SJCRH30 (cell line): Measurements from ENCODE around the gene ABCC2. TPM values are rescaled to one million over a fixed set of nuclear protein-coding genes. Genes with fewer than 3 reads are reported as not detected.
"Not testable (repeated sequence)": the region's sequence is repeated elsewhere in the genome, so short reads cannot be mapped to it uniquely, and the experiment has no call there.

ENCODE experiments used
- DNase-seq, 2 experiments: peaks; one replicate each; pipeline ENCODE4 v3.0.0-alpha.2; 2015 to 2020
- H3K27ac ChIP-seq: fragments of 250-450 bp; sonication (Bioruptor Pico); 2 replicates; pipeline ENCODE4 v1.5.1; 2020; ENCODE audit warnings: mild to moderate bottlenecking, moderate library complexity
- H3K27me3 ChIP-seq: fragments of 250-450 bp; sonication (Bioruptor Pico); 2 replicates; pipeline ENCODE4 v1.5.1; 2020; ENCODE audit warnings: mild to moderate bottlenecking, moderate library complexity
- H3K36me3 ChIP-seq: fragments of 250-450 bp; sonication (Bioruptor Pico); 2 replicates; pipeline ENCODE4 v1.5.1; 2020; ENCODE audit warnings: mild to moderate bottlenecking, moderate library complexity
- H3K4me1 ChIP-seq: fragments of 250-450 bp; sonication (Bioruptor Pico); 2 replicates; pipeline ENCODE4 v1.5.1; 2020; ENCODE audit warnings: mild to moderate bottlenecking, moderate library complexity
- H3K4me3 ChIP-seq: fragments of 250-450 bp; sonication (Bioruptor Pico); 2 replicates; pipeline ENCODE4 v1.5.1; 2020; ENCODE audit warnings: mild to moderate bottlenecking, moderate library complexity
- H3K9me3 ChIP-seq: fragments of 250-450 bp; sonication (Bioruptor Pico); replicated peaks from 2 replicates; pipeline ENCODE4 v1.5.1; 2020; ENCODE audit warnings: mild to moderate bottlenecking, moderate library complexity
- total RNA-seq: library from RNA; depleted of rRNA; stranded (reverse); fragments of >200 nt; shearing (Covaris generic); gene quantifications from 2 replicates; pipeline ENCODE4 v1.2.3, GENCODE V29; 2014; rRNA removed

The ABCC2 gene
- 0.08 and 0.24 TPM in 2 replicates for total RNA-seq

DNA sequence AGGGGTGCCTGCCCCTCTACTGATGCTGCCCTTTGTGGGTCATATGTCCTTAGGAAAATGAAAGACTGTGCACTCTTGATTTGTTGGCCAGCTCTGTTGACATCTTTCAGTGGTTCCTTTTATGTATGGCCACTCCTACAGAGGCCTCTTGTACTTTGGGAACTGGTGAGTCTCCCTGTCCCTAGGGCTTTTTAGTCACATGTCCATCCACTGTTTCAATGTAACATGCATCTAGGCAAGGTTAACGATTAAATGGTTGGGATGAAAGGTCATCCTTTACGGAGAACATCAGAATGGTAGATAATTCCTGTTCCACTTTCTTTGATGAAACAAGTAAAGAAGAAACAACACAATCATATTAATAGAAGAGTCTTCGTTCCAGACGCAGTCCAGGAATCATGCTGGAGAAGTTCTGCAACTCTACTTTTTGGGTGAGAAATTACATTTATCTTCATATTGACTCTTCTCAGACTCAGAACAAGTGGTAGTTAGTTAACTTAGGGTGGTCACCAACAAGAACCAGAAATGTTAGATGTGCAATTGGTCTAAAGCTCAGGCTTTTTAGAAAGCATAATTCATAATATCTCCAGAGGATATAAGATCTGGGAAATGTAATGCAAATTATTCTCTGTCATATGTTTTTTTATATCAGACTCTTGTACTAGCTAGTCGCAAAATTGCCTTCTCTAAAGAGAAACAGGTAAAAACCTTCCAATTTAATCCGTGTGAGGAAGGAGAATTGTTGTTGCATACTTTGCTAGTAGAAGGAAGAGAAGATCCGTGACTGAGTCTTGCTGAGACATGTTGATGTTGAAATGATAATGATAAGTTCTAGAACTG, at the start of gene ABCC2:
ABCC2 (plus strand) TSS at position 194 of the 840 bp plus-strand sequence; CDS start at position 399, 205 bp downstream.
- H3K36me3 ChIP-seq = no peaks in the 10 kb centered on the region
- H3K4me3 ChIP-seq = no peak within 1 kb of the TSS
- H3K4me1 ChIP-seq = no peaks in the 10 kb centered on the region
- DNase-seq = no peak
- no peaks in the 10 kb centered on the region for H3K9me3 ChIP-seq
- H3K27ac ChIP-seq = no peak within 1 kb of the TSS
- H3K27me3 ChIP-seq = no peaks in the 10 kb centered on the region

DNA sequence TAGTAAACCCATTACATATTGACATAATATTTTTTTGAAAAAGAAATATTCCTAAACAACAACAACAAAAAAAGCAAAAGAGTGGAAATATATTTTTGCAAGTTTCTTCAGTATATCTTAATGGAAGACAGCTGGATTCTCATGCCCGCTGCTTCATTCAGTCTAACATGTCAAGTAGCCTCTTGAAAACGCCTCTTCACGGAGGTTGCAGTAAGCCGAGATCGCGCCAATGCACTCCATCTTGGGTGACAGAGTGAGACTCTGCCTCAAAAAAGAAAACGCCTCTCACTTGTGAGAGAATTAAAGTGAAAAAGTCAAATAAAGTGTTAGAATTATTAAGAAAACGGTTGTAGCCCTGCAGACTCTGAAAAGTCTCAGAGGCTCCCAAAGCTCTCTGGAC, 49.1 kb upstream of the ABCC2 start:
- Histone ChIP-seq H3K27me3 (no peaks in the 10 kb centered on the region), H3K27ac (no peak overlapping the region), H3K4me3 (no peak overlapping the region), H3K4me1 (0 out of 2 replicates have a peak, but pooled peaks cover 4% of the 10 kb centered on the region), H3K36me3 (peaks cover 13% of the 10 kb centered on the region; the same call in 1 of the 2 replicates), H3K9me3 (no peaks in the 10 kb centered on the region)
- no peak for DNase-seq

DNA sequence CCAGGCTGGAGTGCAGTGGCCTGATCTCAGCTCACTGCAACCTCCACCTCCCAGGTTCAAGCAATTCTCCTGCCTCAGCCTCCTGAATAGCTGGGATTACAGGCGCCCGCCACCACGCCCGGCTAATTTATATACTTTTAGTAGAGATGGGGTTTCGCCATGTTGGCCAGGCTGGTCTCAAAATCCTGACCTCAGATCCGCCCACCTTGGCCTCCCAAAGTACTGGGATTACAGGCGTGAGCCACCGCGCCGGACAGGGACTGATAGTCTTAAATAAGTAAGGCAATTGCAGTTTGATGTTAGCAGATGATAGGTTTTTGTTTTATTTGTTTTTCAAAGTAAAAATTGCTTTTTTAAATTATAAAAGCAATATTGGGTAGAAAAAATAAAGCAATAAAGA, 48.3 kb upstream of the ABCC2 start:
- DNase-seq = not testable (repeated sequence)

DNA sequence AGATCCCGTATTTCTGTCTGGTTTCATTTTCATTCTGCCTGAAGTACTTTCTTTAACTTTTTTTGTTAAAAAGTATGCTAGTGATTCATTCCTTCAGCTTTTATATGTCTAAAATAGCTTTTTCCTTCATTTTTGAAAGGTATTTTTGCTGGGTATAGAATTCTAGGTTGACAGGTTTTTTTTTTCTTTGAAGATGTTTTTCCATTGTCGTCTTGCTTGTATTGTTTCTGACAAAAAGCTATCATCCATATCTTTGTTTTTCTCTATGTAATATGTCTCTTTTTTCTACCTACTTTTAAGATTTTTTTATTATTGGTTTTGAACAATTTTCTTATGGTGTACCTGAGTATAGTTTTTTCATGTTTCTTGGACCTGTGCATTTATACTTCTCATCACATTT, 42.2 kb upstream of the ABCC2 start:
- peaks cover 12% of the 10 kb centered on the region for H3K9me3 ChIP-seq
- no peaks in the 10 kb centered on the region for H3K27me3 ChIP-seq
- DNase-seq = no peak
- H3K4me1 ChIP-seq = no peaks in the 10 kb centered on the region
- H3K36me3 ChIP-seq = peaks cover 54% of the 10 kb centered on the region
- H3K27ac ChIP-seq = no peak overlapping the region
- H3K4me3 ChIP-seq = no peak overlapping the region

More for the DNA sequence above, 48.3 kb upstream of the ABCC2 start:
- H3K9me3 ChIP-seq, H3K27me3 ChIP-seq, H3K27ac ChIP-seq, H3K4me3 ChIP-seq, H3K4me1 ChIP-seq: not testable (repeated sequence)
- H3K36me3 ChIP-seq = peaks cover 13% of the 10 kb centered on the region

DNA sequence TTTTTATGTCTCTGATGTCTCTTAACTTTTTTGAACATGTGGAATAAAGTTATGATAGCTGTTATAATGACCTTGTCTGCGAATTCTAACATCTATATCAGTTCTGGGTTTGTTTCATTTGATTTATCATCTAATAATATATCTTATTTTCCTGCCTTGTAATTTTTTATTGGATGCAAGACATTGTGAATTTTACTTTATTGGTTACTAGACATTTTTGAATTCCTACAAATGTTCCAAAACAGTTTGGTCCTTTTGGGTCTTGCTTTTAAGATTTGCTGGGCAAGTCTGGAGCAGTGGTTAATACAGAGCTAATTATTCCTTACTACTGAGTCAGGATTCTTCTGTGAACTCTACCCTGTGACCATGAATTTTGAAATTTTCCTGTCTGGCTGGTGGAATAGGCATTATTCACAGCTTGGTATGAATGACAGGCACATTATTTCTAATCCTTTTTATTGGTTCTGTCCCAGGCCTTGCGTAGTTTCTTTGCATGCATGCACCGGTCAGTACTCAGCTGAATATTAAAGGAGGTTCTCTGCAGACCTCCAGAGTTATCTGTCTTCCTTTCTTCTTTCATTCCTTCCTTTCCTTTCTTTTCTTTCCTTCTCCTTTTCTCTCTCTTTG, 41.4 kb upstream of the ABCC2 start:
- Histone ChIP-seq H3K27ac (no peak overlapping the region), H3K4me3 (no peak overlapping the region), H3K9me3 (peaks cover 12% of the 10 kb centered on the region), H3K4me1 (no peaks in the 10 kb centered on the region), H3K27me3 (no peaks in the 10 kb centered on the region), H3K36me3 (peaks cover 58% of the 10 kb centered on the region)
- DNase-seq = no peak

DNA sequence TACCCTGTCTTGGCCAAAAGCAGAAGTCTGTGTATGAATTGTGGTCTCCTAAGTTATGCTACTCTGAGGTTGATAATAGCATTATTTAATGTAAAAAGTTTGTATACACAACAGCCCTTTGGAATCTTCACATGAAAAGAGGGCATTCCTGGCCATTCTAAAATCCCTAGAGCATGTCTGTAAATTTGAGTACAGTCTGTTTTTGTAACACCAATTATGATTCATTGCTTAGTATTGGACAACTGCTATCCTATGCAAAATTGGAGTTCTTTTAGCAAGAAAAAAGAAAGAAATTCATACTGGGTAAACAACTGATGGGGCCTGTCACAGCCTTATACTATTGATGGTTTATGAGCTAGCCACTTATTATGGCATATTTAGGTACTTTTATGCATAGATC, 40.2 kb upstream of the ABCC2 start:
- H3K4me1 ChIP-seq = no peaks in the 10 kb centered on the region
- no peak for DNase-seq
- peaks cover 12% of the 10 kb centered on the region for H3K9me3 ChIP-seq
- no peak overlapping the region for H3K4me3 ChIP-seq
- H3K27me3 ChIP-seq = no peaks in the 10 kb centered on the region
- no peak overlapping the region for H3K27ac ChIP-seq
- peaks cover 57% of the 10 kb centered on the region for H3K36me3 ChIP-seq

DNA sequence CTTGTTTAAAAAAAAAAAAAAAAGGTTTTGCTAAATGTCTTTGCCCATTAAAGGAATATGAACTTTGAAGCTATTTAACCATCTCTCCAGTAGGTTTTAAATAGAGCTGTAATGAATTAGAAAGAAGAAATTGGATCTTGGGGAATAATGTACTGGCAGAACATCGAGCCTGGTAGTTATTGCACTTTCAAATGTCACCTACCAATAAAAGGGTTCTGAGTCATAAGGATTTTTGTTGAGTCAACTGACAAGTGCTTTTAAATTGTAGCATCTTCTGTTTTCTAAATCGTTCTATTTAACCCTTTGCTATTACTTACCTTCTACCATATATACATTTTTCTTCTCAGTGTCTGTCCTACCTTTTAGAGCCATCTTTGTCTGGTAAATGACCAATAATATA, 39.7 kb upstream of the ABCC2 start:
- peaks cover 55% of the 10 kb centered on the region for H3K36me3 ChIP-seq
- H3K27ac ChIP-seq = no peak overlapping the region

DNA sequence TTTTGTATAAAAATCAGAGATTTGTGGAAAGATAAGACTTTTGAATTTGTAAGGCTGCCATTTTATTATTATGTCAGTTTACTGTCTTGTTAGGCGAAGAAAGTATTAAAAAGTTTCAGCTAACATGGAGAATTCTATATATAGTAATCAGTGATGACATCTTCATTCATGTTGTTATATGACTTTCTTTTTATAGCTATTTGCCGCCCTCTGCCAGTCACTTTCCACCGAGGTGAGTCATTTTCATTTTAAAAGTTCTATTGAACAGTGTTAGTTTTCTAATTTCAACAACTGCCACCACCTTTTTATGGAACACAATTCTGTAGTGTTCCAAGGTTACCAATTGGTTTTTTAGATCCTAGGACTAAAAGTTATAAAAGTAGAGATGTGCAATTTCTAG, 38.6 kb upstream of the ABCC2 start:
- Histone ChIP-seq H3K27ac (no peak overlapping the region), H3K9me3 (peaks cover 12% of the 10 kb centered on the region), H3K36me3 (peaks cover 63% of the 10 kb centered on the region), H3K27me3 (no peaks in the 10 kb centered on the region), H3K4me3 (no peak overlapping the region), H3K4me1 (no peaks in the 10 kb centered on the region)
- DNase-seq = no peak

More for the DNA sequence above, 39.7 kb upstream of the ABCC2 start:
- Histone ChIP-seq H3K27me3 (no peaks in the 10 kb centered on the region), H3K9me3 (peaks cover 12% of the 10 kb centered on the region), H3K4me1 (no peaks in the 10 kb centered on the region), H3K4me3 (no peak overlapping the region)
- DNase-seq = no peak

DNA sequence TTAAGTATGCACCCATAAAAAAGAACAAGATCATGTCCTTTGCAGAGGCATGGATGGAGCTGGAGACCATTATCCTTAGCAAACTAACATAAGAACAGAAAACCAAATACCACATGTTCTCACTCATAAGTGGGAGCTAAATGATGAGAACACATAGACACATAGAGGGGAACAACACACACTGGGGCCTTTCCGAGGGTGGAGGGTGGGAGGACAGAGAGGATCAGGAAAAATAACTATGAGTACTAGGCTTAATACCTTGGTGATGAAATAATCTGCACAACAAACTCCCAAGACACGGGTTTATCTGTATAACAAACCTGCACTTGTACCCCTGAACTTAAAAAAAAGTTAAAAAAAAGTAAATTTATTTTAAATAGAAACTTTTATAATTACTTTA, 36.3 kb upstream of the ABCC2 start:
- not testable (repeated sequence) for DNase-seq
- peaks cover 55% of the 10 kb centered on the region for H3K36me3 ChIP-seq

DNA sequence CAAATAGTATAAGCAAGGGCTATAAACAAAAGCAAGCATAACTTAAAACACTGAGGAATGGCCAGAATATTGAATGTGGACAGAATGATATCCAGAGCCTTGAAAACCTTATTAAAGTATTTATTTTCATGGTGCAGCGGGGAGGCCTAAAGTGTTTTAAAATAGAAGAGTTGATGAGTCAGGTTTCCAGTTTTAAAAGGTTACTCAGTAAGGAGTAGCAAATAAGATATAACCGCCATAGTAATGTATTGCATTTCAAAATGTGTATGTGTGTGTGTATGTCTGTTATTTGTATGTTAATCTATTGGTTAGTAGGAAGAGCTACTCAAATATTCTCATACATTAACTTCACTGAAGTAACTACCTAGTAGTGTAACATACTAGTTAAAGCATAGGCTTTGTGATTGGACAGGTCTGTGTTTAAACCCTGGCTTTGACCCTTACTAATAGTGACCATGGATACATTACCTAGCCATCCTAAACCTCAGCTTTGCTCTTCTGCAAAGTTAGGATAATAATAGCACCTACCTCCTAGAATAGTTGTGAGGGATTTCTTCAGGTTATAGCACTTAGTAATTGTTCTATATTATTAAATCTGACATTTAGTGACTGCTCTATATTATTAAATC, 33.5 kb upstream of the ABCC2 start:
- Histone ChIP-seq H3K4me1 (no peaks in the 10 kb centered on the region), H3K36me3 (peaks cover 50% of the 10 kb centered on the region), H3K27ac (no peak overlapping the region), H3K4me3 (no peak overlapping the region), H3K9me3 (no peaks in the 10 kb centered on the region), H3K27me3 (no peaks in the 10 kb centered on the region)
- no peak for DNase-seq

More for the DNA sequence above, 36.3 kb upstream of the ABCC2 start:
- H3K27ac ChIP-seq, H3K4me1 ChIP-seq, H3K9me3 ChIP-seq, H3K27me3 ChIP-seq, H3K4me3 ChIP-seq: not testable (repeated sequence)

DNA sequence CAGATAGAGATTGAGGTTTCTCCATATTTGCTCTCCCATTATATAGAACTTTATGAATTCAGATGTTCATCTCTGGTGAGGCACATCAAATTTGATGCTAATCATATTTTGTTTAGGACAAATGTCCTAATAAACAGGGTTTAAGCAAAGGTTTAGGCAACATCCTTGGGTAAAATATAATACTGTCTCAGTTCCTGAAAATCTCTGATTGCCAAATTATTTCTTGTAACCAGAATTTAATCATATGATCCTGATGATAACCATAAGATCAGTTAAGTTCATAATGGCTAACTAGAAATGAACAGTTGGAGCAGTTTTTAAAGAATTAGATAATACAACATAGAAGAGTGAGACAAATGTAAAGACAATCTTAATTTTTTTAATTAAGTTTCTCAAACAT, 31.8 kb upstream of the ABCC2 start:
- Histone ChIP-seq H3K4me1 (no peaks in the 10 kb centered on the region), H3K27me3 (no peaks in the 10 kb centered on the region), H3K36me3 (peaks cover 46% of the 10 kb centered on the region), H3K4me3 (no peak overlapping the region), H3K27ac (no peak overlapping the region), H3K9me3 (no peaks in the 10 kb centered on the region)
- DNase-seq = no peak

DNA sequence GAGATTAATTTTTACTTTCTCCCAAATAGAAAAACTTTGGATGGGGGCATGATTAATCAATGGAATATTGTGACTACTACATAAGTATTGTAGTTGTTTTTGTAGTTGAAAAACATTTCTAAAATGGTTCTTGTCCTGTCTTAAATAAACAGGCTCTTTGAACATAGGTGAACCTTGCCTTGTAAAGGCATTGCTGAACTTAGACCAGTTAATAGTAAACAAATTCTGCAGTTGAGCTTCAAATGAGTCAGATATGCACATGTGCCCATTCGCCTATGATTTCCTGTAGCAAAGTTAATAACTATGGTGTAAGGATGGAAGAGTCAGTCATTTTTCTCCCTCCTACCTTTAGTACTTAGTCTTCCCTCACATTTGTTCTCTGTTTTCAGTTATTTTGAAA, 27.8 kb upstream of the ABCC2 start:
- DNase-seq = no peak
- no peak overlapping the region for H3K4me3 ChIP-seq

DNA sequence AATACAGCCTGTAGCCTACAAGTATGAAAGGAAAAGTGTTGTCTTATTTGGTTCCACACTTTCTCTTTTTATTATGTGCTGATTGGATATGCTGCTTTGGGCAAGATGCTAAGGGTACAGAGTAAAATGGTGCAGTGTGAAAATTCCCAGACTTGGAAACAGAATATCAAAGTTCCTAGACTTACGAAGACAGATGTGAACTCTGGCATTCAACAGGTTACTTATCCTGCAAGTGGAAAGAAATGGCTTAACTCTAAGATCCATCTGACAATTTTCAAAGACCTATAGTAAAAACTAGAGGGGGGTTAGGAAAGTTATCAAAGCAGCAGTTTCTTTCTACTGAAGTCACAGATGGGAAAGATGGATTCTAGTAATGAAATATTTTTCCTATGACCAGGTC, 26.3 kb upstream of the ABCC2 start:
- DNase-seq = no peak
- H3K36me3 ChIP-seq = peaks cover 27% of the 10 kb centered on the region
- no peaks in the 10 kb centered on the region for H3K4me1 ChIP-seq
- no peak overlapping the region for H3K27ac ChIP-seq
- H3K4me3 ChIP-seq = no peak overlapping the region
- H3K27me3 ChIP-seq = no peaks in the 10 kb centered on the region
- no peaks in the 10 kb centered on the region for H3K9me3 ChIP-seq

More for the DNA sequence above, 27.8 kb upstream of the ABCC2 start:
- Histone ChIP-seq H3K27ac (no peak overlapping the region), H3K36me3 (peaks cover 32% of the 10 kb centered on the region), H3K9me3 (no peaks in the 10 kb centered on the region), H3K4me1 (no peaks in the 10 kb centered on the region), H3K27me3 (no peaks in the 10 kb centered on the region)

DNA sequence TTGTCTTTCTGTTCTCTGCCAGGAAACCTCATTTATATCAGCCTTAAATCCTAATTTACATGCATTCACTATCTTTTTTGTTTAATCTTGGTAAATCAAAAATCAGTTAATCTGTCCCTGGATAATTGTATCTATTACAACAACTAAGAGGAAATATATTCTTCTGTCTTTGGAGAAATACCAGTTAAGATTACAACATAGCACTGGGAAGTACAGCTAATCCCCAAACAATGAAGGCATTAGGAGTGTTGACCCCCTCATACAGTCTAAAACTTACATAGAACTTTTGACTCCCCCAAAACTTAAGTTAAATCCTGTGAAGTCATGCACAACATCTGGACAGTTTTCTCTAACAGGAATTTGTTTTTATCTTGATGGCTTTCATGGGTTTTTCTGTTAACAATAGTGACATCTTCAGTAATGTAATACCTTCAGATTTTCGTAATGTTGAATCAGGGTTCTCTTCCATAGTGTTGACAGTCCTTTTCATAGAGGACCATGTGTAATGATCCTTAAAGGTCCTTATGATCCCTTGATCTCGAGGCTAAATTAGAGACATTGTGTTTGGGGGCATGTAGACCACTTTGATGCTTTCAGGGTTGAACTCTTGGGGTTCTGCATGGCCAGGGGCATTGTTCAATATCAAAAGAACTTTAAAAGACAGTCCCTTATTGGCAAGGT, 24.1 kb upstream of the ABCC2 start:
- Histone ChIP-seq H3K4me3 (no peak overlapping the region), H3K27ac (no peak overlapping the region), H3K27me3 (no peaks in the 10 kb centered on the region), H3K36me3 (peaks cover 16% of the 10 kb centered on the region), H3K4me1 (no peaks in the 10 kb centered on the region), H3K9me3 (no peaks in the 10 kb centered on the region)
- no peak for DNase-seq

DNA sequence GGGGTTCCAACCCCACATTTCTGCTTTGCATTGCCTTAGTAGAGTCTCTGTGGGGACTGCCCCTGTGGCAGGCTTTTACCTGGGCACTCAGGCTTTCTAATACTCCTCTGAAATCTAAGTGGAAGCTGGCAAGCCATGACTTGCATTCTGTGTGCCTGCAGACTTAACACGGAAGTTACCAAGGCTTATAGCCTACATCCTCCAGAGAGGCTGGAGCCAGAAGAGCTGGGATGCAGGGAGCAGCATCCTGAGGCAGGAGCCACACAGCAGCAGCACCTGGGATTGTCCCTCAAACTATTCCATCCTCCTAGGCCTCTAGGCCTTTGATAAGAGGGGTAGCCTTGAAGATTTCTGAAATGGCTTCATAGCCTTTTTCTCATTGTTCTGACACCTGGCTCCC, 22.1 kb upstream of the ABCC2 start:
- Histone ChIP-seq H3K4me3 (no peak overlapping the region), H3K27ac (no peak overlapping the region)
- DNase-seq = peak; percentile 20 to 53

More for the DNA sequence above, 22.1 kb upstream of the ABCC2 start:
- no peaks in the 10 kb centered on the region for H3K27me3 ChIP-seq
- H3K9me3 ChIP-seq = no peaks in the 10 kb centered on the region
- H3K4me1 ChIP-seq = no peaks in the 10 kb centered on the region
- peaks cover 16% of the 10 kb centered on the region for H3K36me3 ChIP-seq
